ENCODE results near the gene SERBP1.

GRCh38 chr1:67368046-67368514 is 62.1 kb downstream of the SERBP1 start:
- TF ChIP-seq CTCF (IDR thresholded peaks at IDR 0.05) = no peak
- TF ChIP-seq EP300 (IDR thresholded peaks at IDR 0.05) = no peak
